Gastroesophageal sphincter (tissue), 4 donors: ENCODE results near the gene CEP104. TPM values are rescaled to one million over a fixed set of nuclear protein-coding genes. Genes with fewer than 3 reads are reported as not detected.

Experiments
- ATAC-seq: fragments of 150-250 bp; one replicate; pipeline ENCODE4 v1.9.1; 2016; ENCODE audit warnings: mild to moderate bottlenecking, moderate library complexity
- H3K27ac ChIP-seq, 4 donors: fragments of 200-600 bp; sonication (generic) in 3 of 4; 1 replicate in 3 of 4; 2 replicates in 1 of 4; pipeline ENCODE4 v1.5.1; 2016 to 2019
- H3K27me3 ChIP-seq: fragments of 200-600 bp; sonication (generic); one replicate; pipeline ENCODE4 v1.5.1; 2019
- H3K36me3 ChIP-seq, 2 donors: fragments of 200-600 bp; sonication (generic); one replicate each; pipeline ENCODE4 v1.5.1; 2019; ENCODE audit warnings: control low read depth in 1 of 2
- H3K4me1 ChIP-seq, 3 donors: fragments of 200-600 bp; sonication (generic); 1 replicate in 2 of 3; 2 replicates in 1 of 3; pipeline ENCODE4 v1.5.1; 2016 to 2019; ENCODE audit warnings: control low read depth in 2 of 3
- H3K4me3 ChIP-seq, 2 donors: fragments of 200-600 bp; sonication (generic); one replicate each; pipeline ENCODE4 v1.5.1; 2019; ENCODE audit warnings: mild to moderate bottlenecking in 1 of 2, moderate library complexity in 1 of 2
- H3K9me3 ChIP-seq, 3 donors: fragments of 200-600 bp; sonication (generic); one replicate each; pipeline ENCODE4 v1.5.1; 2017 to 2019; ENCODE audit warnings: control low read depth in 2 of 3
- CTCF ChIP-seq, 4 experiments: fragments of 200-600 bp in 2 of 4; fragments of 450-650 bp in 2 of 4; sonication (generic) in 1 of 4; IDR thresholded peaks; one replicate each; pipeline ENCODE4 v1.5.1; 2017 to 2019; ENCODE audit warnings: antibody characterized with exemption in 4 of 4, mild to moderate bottlenecking in 2 of 4, moderate library complexity in 2 of 4
- EP300 ChIP-seq: sonication (generic); formaldehyde crosslinking; IDR thresholded peaks from one replicate; pipeline ENCODE4 v1.6.1; 2017; ENCODE audit warnings: antibody characterized with exemption, mild to moderate bottlenecking
- POLR2A ChIP-seq, 2 donors: fragments of 450-650 bp; IDR thresholded peaks; one replicate each; pipeline ENCODE4 v1.6.1; 2017; ENCODE audit warnings: antibody characterized with exemption in 2 of 2, mild to moderate bottlenecking in 2 of 2, moderate library complexity in 1 of 2
- POLR2AphosphoS5 ChIP-seq: sonication (generic); formaldehyde crosslinking; IDR thresholded peaks from one replicate; pipeline ENCODE4 v1.6.1; 2017; ENCODE audit warnings: antibody characterized with exemption
- WGBS, 2 donors: methylation state at CpG; one replicate each; pipeline ENCODE4 v1.1.5; 2018; ENCODE audit warnings: low coverage in 1 of 2; 5-methylcytosine and 5-hydroxymethylcytosine counted together
- total RNA-seq, 4 donors: library from RNA; depleted of rRNA; stranded (reverse); fragments of >200 nt; gene quantifications; one replicate each; pipeline ENCODE4 v1.1.0, GENCODE V29; 2016

The CEP104 gene
- total RNA-seq, 4 donors from 2014 or later: 29.3 to 78.2 (median 41.8) TPM

- Histone ChIP-seq H3K4me3 (peak overlapping the region; percentile 72 to 86), H3K9me3 (peaks cover 0 to 15% (median 0%) of the 10 kb centered on the region in 3 donors), H3K4me1 (peaks cover 0 to 38% (median 12%) of the 10 kb centered on the region in 3 donors), H3K27me3 (no peaks in the 10 kb centered on the region), H3K27ac (peak overlapping the region; percentile 79 to 99 (median 98)), H3K36me3 (no peaks in the 10 kb centered on the region)
- WGBS, 2 donors: 43 to 53% methylated on average over 5 to 7 of the region's 10 CpGs
- no peak for ATAC-seq
- TF ChIP-seq POLR2A (IDR thresholded peaks at IDR 0.05) (no peak), EP300 (no peak), CTCF (IDR thresholded peaks at IDR 0.05) (peak in 1 of 4 experiments; percentile 3)
These were observed 42.2 kb upstream of the CEP104 start for GRCh38 chr1:3898994-3899753.

GRCh38 chr1:3898475-3898735 is 41.4 kb upstream of the CEP104 start:
- peaks cover 0 to 45% (median 12%) of the 10 kb centered on the region in 3 donors for H3K4me1 ChIP-seq

GRCh38 chr1:3896396-3897000 is 39.5 kb upstream of the CEP104 start:
- WGBS, 2 donors: 90 to 100% methylated on average over 2 to 6 of the region's 7 CpGs
- TF ChIP-seq CTCF (IDR thresholded peaks at IDR 0.05) (no peak), EP300 (no peak), POLR2AphosphoS5 (no peak), POLR2A (IDR thresholded peaks at IDR 0.05) (no peak)
- peaks cover 0 to 52% (median 11%) of the 10 kb centered on the region in 3 donors for H3K4me1 ChIP-seq
- peaks cover 0 to 15% (median 0%) of the 10 kb centered on the region in 3 donors for H3K9me3 ChIP-seq
- ATAC-seq: no peak
- peaks cover 0 to 2% of the 10 kb centered on the region in 2 donors for H3K36me3 ChIP-seq
- no peak overlapping the region for H3K4me3 ChIP-seq
- no peaks in the 10 kb centered on the region for H3K27me3 ChIP-seq
- H3K27ac ChIP-seq: peak overlapping the region in 3 of 4 donors; percentile 61 to 79 (median 71)

More at GRCh38 chr1:3898475-3898735, 41.4 kb upstream of the CEP104 start:
- H3K36me3 ChIP-seq: no peaks in the 10 kb centered on the region
- ATAC-seq: no peak
- no peak for TF ChIP-seq CTCF (IDR thresholded peaks at IDR 0.05)
- TF ChIP-seq POLR2AphosphoS5: no peak
- no peak for TF ChIP-seq POLR2A (IDR thresholded peaks at IDR 0.05)
- no peak for TF ChIP-seq EP300
- peaks cover 0 to 15% (median 0%) of the 10 kb centered on the region in 3 donors for H3K9me3 ChIP-seq
- H3K27ac ChIP-seq: no peak overlapping the region
- H3K4me3 ChIP-seq: no peak overlapping the region
- H3K27me3 ChIP-seq: no peaks in the 10 kb centered on the region

GRCh38 chr1:3895951-3896325 is 38.9 kb upstream of the CEP104 start:
- TF ChIP-seq EP300 (no peak), CTCF (IDR thresholded peaks at IDR 0.05) (no peak), POLR2A (IDR thresholded peaks at IDR 0.05) (no peak), POLR2AphosphoS5 (no peak)
- Histone ChIP-seq H3K27ac (peak overlapping the region; percentile 4 to 79 (median 66)), H3K36me3 (peaks cover 0 to 7% of the 10 kb centered on the region in 2 donors), H3K9me3 (peaks cover 0 to 15% (median 0%) of the 10 kb centered on the region in 3 donors), H3K4me3 (no peak overlapping the region), H3K27me3 (no peaks in the 10 kb centered on the region), H3K4me1 (peaks cover 0 to 50% (median 9%) of the 10 kb centered on the region in 3 donors)
- WGBS, 2 donors: 20% methylated on average over 1 of the region's 4 CpGs; no CpG with 5 or more reads in 1 of the 2 donors
- no peak for ATAC-seq
